CD14-positive monocyte (primary cell): ENCODE measurements around the gene RARB. TPM values are rescaled to one million over a fixed set of nuclear protein-coding genes. Genes with fewer than 3 reads are reported as not detected.

ENCODE experiments used
- DNase-seq, 3 donors: peaks; one replicate each; pipeline ENCODE4 v3.0.0-alpha.2; 2011 to 2022
- H2AFZ ChIP-seq: 2 replicates; pipeline ENCODE4 v1.6.0; 2012; ENCODE audit warnings: mild to moderate bottlenecking, low read depth, low read length, inconsistent platforms; ENCODE audit not compliant: insufficient read depth, poor library complexity, severe bottlenecking
- H3K27ac ChIP-seq, 2 donors: 1 replicate in 1 of 2; 2 replicates in 1 of 2; pipeline ENCODE4 v1.5.1; 2012 to 2013; ENCODE audit warnings: low read length in 2 of 2, control low read depth in 1 of 2, inconsistent platforms in 1 of 2, low read depth in 1 of 2, mild to moderate bottlenecking in 1 of 2
- H3K27me3 ChIP-seq, 2 donors: one replicate each; pipeline versions ENCODE4 v1.6.0 to v1.6.1; 2011 to 2013; ENCODE audit warnings: low read length in 2 of 2; ENCODE audit not compliant: control insufficient read depth in 2 of 2, insufficient read depth in 2 of 2
- H3K36me3 ChIP-seq, 2 donors: replicated peaks in 1 of 2; 1 replicate in 1 of 2; 2 replicates in 1 of 2; pipeline versions ENCODE4 v1.5.1 to v1.6.1; 2012 to 2013; ENCODE audit warnings: low read length in 2 of 2, control low read depth in 1 of 2, inconsistent platforms in 1 of 2, mild to moderate bottlenecking in 1 of 2; ENCODE audit not compliant: insufficient read depth in 2 of 2, control insufficient read depth in 1 of 2
- H3K4me1 ChIP-seq, 2 donors: 1 replicate in 1 of 2; 2 replicates in 1 of 2; pipeline versions ENCODE4 v1.5.1 to v1.6.1; 2012 to 2013; ENCODE audit warnings: low read length in 2 of 2, control low read depth in 1 of 2, inconsistent platforms in 1 of 2, mild to moderate bottlenecking in 1 of 2, moderate library complexity in 1 of 2; ENCODE audit not compliant: insufficient read depth in 2 of 2, control insufficient read depth in 1 of 2
- H3K4me2 ChIP-seq: replicated peaks from 2 replicates; pipeline ENCODE3; 2012; ENCODE audit warnings: low read length, moderate library complexity, mild to moderate bottlenecking; ENCODE audit not compliant: poor library complexity, severe bottlenecking; ENCODE audit errors: extremely low read depth
- H3K4me3 ChIP-seq, 3 experiments: fragments of 200-600 bp in 1 of 3; sonication (generic) in 1 of 3; replicated peaks in 1 of 3; 1 replicate in 2 of 3; 2 replicates in 1 of 3; pipeline ENCODE4 v1.5.1; 2011 to 2013; ENCODE audit warnings: low read length in 3 of 3, mild to moderate bottlenecking in 3 of 3, control low read depth in 2 of 3, low read depth in 2 of 3, inconsistent platforms in 1 of 3, moderate library complexity in 1 of 3
- H3K79me2 ChIP-seq: 2 replicates; pipeline ENCODE4 v1.6.0; 2012; ENCODE audit warnings: mild to moderate bottlenecking, control low read depth, inconsistent platforms, low read length, moderate library complexity; ENCODE audit not compliant: insufficient read depth
- H3K9ac ChIP-seq: 2 replicates; pipeline ENCODE4 v1.6.0; 2017; ENCODE audit warnings: low read length, mild to moderate bottlenecking; ENCODE audit not compliant: insufficient read depth, poor library complexity, severe bottlenecking
- H3K9me3 ChIP-seq, 2 donors: replicated peaks in 1 of 2; 1 replicate in 1 of 2; 2 replicates in 1 of 2; pipeline versions ENCODE4 v1.5.1 to v1.6.1; 2012 to 2013; ENCODE audit warnings: low read length in 2 of 2, control low read depth in 1 of 2; ENCODE audit not compliant: control insufficient read depth in 1 of 2, insufficient read depth in 1 of 2
- H4K20me1 ChIP-seq: 2 replicates; pipeline ENCODE4 v1.6.0; 2012; ENCODE audit warnings: mild to moderate bottlenecking, low read length, control low read depth, moderate library complexity; ENCODE audit not compliant: insufficient read depth
- H3K27ac Mint-ChIP-seq, 7 donors: one replicate each; pipeline ENCODE4 v1.8.0; 2020; ENCODE audit warnings: mild to moderate bottlenecking in 7 of 7, mixed read lengths in 7 of 7, moderate library complexity in 6 of 7, inconsistent platforms in 2 of 7
- H3K27me3 Mint-ChIP-seq, 3 donors: one replicate each; pipeline ENCODE4 v1.8.0; 2021 to 2022; ENCODE audit warnings: low read depth in 3 of 3, mild to moderate bottlenecking in 3 of 3, mixed read lengths in 3 of 3, moderate library complexity in 3 of 3, inconsistent platforms in 1 of 3
- H3K36me3 Mint-ChIP-seq, 2 donors: one replicate each; pipeline ENCODE4 v1.8.0; 2020; ENCODE audit warnings: mixed read lengths in 2 of 2, inconsistent platforms in 1 of 2, mild to moderate bottlenecking in 1 of 2
- H3K4me1 Mint-ChIP-seq: one replicate; pipeline ENCODE4 v1.8.0; 2020; ENCODE audit warnings: mild to moderate bottlenecking, mixed read lengths
- H3K4me3 Mint-ChIP-seq, 2 donors: one replicate each; pipeline ENCODE4 v1.8.0; 2020; ENCODE audit warnings: mild to moderate bottlenecking in 2 of 2, mixed read lengths in 2 of 2, moderate library complexity in 1 of 2
- H3K9me3 Mint-ChIP-seq, 7 donors: one replicate each; pipeline ENCODE4 v1.8.0; 2020 to 2022; ENCODE audit warnings: mixed read lengths in 7 of 7, mild to moderate bottlenecking in 6 of 7, moderate library complexity in 6 of 7, inconsistent platforms in 2 of 7
- CTCF ChIP-seq: fragments of 200-600 bp; IDR thresholded peaks from one replicate; pipeline ENCODE4 v1.8.0; 2022; ENCODE audit warnings: antibody characterized with exemption, mild to moderate bottlenecking
- WGBS: methylation state at CpG from one replicate; pipeline ENCODE4 v1.1.5; 2013; ENCODE audit warnings: missing lambda C conversion rate; ENCODE audit not compliant: insufficient coverage; 5-methylcytosine and 5-hydroxymethylcytosine counted together
- intact Hi-C, 2 donors: fragments of 100-400 bp; cut with micrococcal nuclease; formaldehyde crosslinking; loops; one replicate each; pipeline versions ENCODE4 v1.15.0 to v1.15.1; 2023
- polyA plus RNA-seq, 3 donors: library from polyadenylated mRNA; depleted of rRNA in 1 of 3; unstranded in 2 of 3; stranded (reverse) in 1 of 3; fragments of 300-500 nt in 2 of 3; fragments of >200 nt in 1 of 3; fragmentation: Illumina TruSeq in 2 of 3; gene quantifications; 1 replicate in 2 of 3; 2 replicates in 1 of 3; pipeline ENCODE4 v1.2.3, GENCODE V29; 2012 to 2021

Gene RARB
- polyA plus RNA-seq, 3 donors = not detected

DNA sequence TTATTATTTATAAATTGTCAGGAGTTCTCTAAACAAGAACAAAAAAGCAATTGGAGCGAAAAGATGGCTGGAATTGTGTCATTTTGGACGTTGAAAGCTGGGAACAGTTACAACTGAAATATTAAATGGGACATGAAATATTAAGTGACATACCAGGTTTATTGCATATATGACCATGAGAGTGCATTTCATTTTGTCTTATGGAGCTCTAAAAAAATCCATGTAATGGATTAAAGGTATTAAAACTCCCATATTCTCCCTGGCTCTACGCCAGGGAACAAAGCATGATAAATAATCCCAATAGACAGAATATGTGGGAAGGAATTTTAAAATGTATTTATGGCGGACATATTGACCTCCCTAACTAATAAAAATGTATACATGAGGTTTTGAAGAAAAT is 17.7 kb downstream of the RARB start:
- no peak overlapping the region for H3K4me2 ChIP-seq
- Mint-ChIP-seq H3K27ac (no peak overlapping the region), H3K27me3 (peaks cover 0 to 3% (median 0%) of the 10 kb centered on the region in 3 donors), H3K4me3 (no peak overlapping the region), H3K4me1 (no peaks in the 10 kb centered on the region), H3K36me3 (no peaks in the 10 kb centered on the region), H3K9me3 (peaks cover 0 to 2% (median 0%) of the 10 kb centered on the region in 7 donors)
- 92% methylated on average over 2 of the region's 4 CpGs for WGBS
- no peak for DNase-seq
- no peak overlapping the region for H3K4me3 ChIP-seq
- H3K79me2 ChIP-seq = no peaks in the 10 kb centered on the region
- H4K20me1 ChIP-seq = no peaks in the 10 kb centered on the region
- intact Hi-C loops = loop anchor here in 1 of 2 donors (10.0 kb wide), 1 partner anchor 139 kb away; no protein-coding TSS in a partner anchor
- TF ChIP-seq CTCF = no peak
- H3K9me3 ChIP-seq = no peaks in the 10 kb centered on the region
- H3K4me1 ChIP-seq = no peaks in the 10 kb centered on the region
- H3K9ac ChIP-seq = no peak overlapping the region
- no peak overlapping the region for H2AFZ ChIP-seq
- no peaks in the 10 kb centered on the region for H3K36me3 ChIP-seq
- H3K27me3 ChIP-seq = no peaks in the 10 kb centered on the region
- H3K27ac ChIP-seq = no peak overlapping the region

DNA sequence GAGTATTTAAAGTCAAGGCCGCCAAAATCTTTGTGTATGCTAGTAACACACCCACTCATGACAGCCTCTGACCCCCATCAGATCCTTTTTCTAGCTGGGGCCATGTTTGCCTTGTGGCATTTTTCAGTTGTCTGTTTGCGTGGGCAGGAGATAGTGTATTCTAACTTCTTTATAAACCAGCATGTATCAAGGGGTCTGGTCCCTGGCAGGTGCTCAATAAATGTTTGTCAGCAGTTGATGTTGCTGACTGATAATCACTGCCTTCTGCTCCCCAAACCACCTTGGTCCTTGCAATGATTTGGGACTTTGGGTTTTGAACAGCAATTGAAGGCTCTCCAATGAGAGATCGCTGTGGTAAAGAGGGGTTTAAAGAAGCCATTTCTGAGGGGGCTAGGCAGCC is 19.2 kb downstream of the RARB start:
- H3K27ac ChIP-seq = no peak overlapping the region

More for the DNA sequence above, 19.2 kb downstream of the RARB start:
- no peaks in the 10 kb centered on the region for H3K36me3 Mint-ChIP-seq
- no peaks in the 10 kb centered on the region for H3K4me1 ChIP-seq
- no peak overlapping the region for H3K27ac Mint-ChIP-seq
- DNase-seq = no peak
- H3K79me2 ChIP-seq = no peaks in the 10 kb centered on the region
- no peak overlapping the region for H3K9ac ChIP-seq
- WGBS = 92% methylated on average over 1 of the region's 3 CpGs
- H3K4me3 Mint-ChIP-seq = no peak overlapping the region
- H3K36me3 ChIP-seq = no peaks in the 10 kb centered on the region
- no peaks in the 10 kb centered on the region for H3K9me3 ChIP-seq
- no peaks in the 10 kb centered on the region for H3K4me1 Mint-ChIP-seq
- no peak for TF ChIP-seq CTCF
- H3K9me3 Mint-ChIP-seq = peaks cover 0 to 3% (median 0%) of the 10 kb centered on the region in 7 donors
- no peak overlapping the region for H2AFZ ChIP-seq
- H3K27me3 ChIP-seq = no peaks in the 10 kb centered on the region
- intact Hi-C loops = loop anchor here in 1 of 2 donors (10.0 kb wide), 1 partner anchor 138 kb away; no protein-coding TSS in a partner anchor
- peaks cover 0 to 5% (median 0%) of the 10 kb centered on the region in 3 donors for H3K27me3 Mint-ChIP-seq
- H4K20me1 ChIP-seq = no peaks in the 10 kb centered on the region
- no peak overlapping the region for H3K4me2 ChIP-seq
- H3K4me3 ChIP-seq = no peak overlapping the region
